DOHH2 (cell line): ENCODE results near the gene FXN.

ENCODE experiments used
- EZH2phosphoT487 ChIP-seq: fragments of 200-600 bp; sonication (generic); IDR thresholded peaks from 2 replicates; pipeline ENCODE4 v1.6.1; 2017; ENCODE audit warnings: borderline replicate concordance, mild to moderate bottlenecking, antibody characterized with exemption, low read length, moderate library complexity, mixed read lengths
- TF ChIP-seq, protein P1 (sequence below): fragments of 200-600 bp; sonication (generic); IDR thresholded peaks from one replicate; pipeline ENCODE4 v1.5.1; 2014; ENCODE audit warnings: antibody characterized with exemption, mild to moderate bottlenecking, low read depth, low read length; ENCODE audit not compliant: poor library complexity, severe bottlenecking

DNA sequence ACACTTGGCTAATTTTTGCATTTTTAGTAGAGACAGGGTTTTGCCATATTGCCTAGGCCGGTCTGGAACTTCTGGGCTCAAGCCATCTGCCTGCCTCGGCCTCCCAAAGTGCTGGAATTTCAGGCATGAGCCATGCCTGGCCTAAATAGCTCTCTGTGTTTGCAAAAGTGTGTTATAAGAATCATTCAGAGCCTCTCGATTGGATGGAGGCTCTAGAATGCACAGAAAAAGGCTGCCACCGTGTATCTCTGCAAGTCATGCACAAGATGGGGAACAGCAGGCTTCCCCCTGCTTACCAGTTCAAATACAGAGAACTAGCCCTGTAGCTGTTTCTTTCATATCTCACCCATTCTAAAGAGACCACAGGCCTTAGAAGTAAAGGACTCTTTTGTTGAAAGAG is 28.3 kb downstream of the FXN start:
- TF ChIP-seq, protein P1, sequence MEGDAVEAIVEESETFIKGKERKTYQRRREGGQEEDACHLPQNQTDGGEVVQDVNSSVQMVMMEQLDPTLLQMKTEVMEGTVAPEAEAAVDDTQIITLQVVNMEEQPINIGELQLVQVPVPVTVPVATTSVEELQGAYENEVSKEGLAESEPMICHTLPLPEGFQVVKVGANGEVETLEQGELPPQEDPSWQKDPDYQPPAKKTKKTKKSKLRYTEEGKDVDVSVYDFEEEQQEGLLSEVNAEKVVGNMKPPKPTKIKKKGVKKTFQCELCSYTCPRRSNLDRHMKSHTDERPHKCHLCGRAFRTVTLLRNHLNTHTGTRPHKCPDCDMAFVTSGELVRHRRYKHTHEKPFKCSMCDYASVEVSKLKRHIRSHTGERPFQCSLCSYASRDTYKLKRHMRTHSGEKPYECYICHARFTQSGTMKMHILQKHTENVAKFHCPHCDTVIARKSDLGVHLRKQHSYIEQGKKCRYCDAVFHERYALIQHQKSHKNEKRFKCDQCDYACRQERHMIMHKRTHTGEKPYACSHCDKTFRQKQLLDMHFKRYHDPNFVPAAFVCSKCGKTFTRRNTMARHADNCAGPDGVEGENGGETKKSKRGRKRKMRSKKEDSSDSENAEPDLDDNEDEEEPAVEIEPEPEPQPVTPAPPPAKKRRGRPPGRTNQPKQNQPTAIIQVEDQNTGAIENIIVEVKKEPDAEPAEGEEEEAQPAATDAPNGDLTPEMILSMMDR = no peak
- TF ChIP-seq EZH2phosphoT487 = no peak
